ENCODE data around the gene FTO.
A peak's percentile ranks its signal among the peaks of the same experiment; 100 is the strongest.

The FTO gene

GRCh38 chr16:53998024-53998810, 294.3 kb downstream of the FTO start:
- no peak for DNase-seq

DNA sequence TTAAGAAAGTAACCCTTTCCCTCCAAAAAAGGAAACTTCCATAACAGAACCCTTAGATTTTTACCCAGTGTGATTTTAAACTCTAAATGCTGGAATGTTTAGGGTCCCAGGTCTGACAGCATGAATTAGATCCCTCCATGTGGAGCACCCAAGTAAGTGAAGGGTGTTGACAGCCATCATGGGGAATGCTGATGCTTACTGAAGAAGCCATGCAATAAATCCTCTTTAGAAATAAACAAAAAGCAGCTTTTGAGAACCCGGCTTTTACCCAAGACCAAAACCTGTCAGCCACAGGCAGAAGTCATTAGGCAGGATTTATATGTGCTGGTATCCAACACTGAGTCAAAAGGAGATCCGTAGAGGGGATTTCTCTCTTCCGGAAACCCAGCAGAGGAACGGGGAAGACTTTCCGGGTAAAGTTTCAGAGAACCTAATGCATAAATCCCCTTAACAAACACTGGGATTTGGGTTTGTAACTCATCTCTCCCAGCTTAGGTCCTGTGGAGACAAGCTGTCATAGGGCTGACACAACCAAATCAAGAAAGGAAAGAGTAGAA, 295.1 kb downstream of the FTO start:
- DNase-seq: no peak

DNA sequence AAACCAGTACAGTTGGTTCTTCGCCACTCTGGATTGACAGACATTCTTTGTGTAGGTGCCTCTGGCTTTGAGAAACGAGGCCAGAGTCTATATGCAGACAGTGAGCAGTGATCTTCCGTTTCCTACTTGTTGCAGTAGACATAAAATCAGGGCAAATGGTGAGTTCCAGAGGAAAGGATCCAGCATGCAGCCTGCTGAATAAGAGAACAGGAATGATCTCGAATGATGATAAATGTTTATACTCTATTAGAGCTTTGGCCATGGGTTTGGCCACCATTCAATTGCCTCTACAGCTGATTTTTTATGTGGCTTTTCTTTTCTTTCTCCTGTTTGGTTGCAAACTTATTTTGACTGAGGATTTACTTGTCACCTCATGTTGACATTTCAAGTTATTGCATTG, 295.9 kb downstream of the FTO start:
- DNase-seq: no peak

DNA sequence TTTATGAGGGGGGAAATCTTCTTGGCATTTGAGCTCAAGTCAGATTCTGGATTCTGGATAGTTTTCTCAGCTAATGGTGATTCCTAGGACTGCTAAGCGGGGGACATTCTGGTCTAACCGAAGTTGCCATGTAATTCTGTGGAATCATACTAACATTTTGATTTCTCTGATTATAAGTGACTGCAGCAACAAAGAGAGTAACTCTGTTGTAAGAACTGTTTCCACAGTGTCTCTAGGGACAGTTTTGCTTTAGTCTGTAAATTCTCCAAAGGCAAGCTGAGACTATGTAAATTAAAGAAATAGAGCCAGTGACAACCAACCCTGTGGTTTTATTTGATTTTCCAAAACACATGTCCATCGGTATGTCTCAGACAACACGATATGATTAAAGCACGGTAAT, 296.4 kb downstream of the FTO start:
- no peak for DNase-seq

DNA sequence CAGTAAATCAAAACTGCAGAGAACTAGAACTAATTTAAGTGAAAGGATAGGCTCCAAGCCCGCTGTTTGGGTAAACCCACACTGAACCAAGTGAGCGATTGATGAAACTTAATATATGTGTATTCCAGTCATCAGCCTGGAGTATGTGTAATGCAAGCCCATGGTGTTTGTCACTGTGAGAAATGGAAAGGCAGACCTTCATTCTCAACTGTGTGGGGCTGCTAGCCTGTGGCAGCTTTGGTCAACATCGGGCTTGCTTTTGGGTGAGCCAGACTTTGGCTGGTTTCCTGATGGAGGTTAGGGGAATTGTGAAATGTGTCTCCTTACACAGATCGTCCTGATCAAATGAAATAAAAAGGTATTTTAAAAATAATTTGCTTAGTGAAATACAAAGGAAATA, 302.7 kb downstream of the FTO start:
- no peak for DNase-seq

DNA sequence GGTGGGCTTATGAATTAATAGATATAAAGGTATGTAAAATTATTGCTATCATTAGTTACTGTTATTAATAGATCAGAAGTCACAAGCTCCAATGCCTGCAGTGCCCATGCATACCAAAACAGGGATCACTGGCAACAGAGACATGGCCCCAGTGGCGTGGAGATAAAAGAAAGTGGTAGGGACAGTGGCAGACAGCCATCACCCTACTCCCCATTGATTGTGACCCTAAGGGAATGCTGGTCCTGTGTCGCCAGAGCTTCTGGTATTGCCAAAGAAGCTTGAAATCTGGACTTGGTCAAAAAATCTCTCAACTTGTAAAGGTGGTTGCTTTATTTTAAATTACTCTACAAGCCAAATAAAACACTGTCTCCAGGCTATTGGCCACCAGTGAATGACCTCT, 303.5 kb downstream of the FTO start:
- DNase-seq: no peak

- no peak for DNase-seq
Measured at GRCh38 chr16:54009464-54010176, 305.7 kb downstream of the FTO start.

- no peak for DNase-seq
Measured at GRCh38 chr16:54015147-54015546, 311.2 kb downstream of the FTO start.

GRCh38 chr16:54022362-54022761, 318.4 kb downstream of the FTO start:
- DNase-seq: no peak

DNA sequence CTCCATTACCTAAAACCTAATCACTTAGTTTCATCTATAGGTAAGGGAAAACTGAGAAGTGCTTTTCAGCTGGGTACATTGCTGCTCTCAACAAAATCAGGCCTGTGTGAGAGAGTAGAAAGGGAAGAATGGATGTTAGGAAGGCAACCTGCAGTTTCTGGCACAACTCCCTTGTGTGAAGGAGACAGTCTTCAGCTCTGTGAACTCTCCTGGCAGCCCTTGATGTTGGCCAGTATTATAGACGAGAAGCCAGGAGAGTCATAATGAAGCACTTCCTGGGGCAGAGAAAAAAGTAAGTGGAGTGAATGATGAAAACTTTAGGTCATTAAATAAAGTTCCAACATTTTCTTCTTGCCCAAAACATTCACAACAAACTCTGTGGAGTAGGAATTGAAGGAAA, 322.5 kb downstream of the FTO start:
- peak in 2 of 56 donors; percentile 2 to 8 for DNase-seq

DNA sequence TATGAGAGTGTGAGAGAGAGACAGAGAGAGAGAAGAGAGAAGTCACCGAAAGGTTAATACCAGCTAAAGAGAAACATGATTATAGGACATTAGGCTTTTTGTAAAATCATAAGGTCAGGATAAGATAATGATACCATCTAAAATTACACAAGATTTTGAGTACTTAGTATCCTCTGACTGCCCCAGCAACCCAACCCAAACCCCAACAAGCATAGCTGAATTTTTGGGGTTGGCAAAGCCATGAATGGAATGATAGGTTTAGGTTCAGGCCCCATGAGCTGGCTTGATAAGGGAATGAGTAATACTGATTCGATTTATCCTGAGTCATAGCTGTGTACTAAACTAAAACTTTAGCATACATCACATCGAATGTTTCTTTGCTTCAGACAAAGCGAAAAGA, 323.1 kb downstream of the FTO start:
- no peak for DNase-seq

- DNase-seq: no peak
Measured at GRCh38 chr16:54027558-54027957, 323.6 kb downstream of the FTO start.

GRCh38 chr16:54027995-54028394, 324.0 kb downstream of the FTO start:
- no peak for DNase-seq

DNA sequence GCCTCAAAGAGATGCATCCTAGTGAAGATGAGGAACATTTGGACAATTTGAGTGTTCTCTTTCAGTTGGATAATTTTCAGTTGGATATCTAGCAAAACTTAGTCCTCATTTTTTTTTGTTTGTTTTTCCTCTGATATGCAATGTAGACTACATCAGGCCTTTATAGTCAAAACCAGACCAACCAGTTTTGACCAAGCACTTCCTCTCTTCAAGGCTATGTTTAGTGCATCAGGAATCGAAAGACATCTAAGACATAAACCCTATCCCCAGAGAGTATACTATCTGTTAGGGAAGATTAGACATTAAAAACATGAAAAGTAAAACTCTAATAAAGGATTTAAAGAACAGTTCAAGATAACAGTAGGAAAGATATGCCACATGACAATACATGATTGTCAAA, 326.5 kb downstream of the FTO start:
- DNase-seq: no peak

- DNase-seq: no peak
Measured at GRCh38 chr16:54031107-54031760, 327.3 kb downstream of the FTO start.

DNA sequence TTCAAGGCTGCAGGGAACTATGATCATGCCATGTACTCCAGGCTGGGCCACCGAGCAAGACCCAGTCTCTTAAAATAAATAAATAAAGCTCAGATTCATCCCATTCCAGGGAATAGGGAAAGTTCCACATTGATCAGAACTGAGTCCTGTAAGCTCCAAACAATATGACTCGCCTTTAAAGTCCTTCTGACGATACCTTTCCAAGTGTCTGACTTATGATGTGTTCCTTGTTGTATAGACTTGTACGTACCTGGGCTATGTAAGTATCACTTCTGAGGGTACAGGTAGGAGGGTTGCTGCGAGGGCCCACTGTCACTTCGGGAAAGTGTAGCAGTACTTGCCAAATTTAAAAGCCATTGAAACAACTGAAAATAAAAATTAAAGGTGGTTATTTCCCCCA, 329.8 kb downstream of the FTO start:
- no peak for DNase-seq

DNA sequence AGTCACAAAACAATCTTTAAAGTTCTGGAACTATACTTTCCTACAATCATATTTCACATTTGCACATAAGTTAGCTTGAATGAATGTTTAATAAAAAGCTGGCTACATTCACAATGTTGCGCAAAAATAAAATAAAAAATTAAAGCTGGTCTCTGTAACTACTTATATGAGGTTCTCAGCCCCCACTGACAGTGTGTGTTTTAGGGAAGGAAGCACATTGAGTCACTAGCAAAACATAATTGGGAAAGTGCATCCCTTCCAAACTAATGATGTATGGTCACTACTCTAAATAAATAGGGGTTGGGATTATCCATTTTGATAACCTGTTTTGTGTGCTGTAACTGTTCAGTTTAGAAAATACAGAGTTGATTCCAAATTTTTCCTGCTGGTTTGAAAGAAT, 330.7 kb downstream of the FTO start:
- DNase-seq: no peak

GRCh38 chr16:54040480-54040879, 336.5 kb downstream of the FTO start:
- DNase-seq: no peak

DNA sequence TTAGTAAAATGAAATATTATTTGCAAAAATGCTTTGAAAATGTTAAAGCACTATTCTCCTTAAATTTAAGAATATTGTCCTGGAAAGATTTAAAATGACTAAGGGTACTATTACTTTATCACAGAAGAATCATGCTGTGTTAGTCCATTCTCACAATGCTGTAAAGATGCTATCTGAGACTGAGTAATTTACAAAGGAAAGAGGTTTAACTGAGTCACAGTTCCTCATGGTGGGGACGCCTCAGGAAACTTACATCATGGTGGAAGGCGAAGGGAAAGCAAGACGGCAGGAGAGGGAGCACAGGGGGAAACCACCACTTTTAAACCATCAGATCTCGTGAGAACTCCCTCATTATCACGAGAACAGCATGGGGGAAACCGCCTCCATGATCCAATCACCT, 337.0 kb downstream of the FTO start:
- DNase-seq: no peak

DNA sequence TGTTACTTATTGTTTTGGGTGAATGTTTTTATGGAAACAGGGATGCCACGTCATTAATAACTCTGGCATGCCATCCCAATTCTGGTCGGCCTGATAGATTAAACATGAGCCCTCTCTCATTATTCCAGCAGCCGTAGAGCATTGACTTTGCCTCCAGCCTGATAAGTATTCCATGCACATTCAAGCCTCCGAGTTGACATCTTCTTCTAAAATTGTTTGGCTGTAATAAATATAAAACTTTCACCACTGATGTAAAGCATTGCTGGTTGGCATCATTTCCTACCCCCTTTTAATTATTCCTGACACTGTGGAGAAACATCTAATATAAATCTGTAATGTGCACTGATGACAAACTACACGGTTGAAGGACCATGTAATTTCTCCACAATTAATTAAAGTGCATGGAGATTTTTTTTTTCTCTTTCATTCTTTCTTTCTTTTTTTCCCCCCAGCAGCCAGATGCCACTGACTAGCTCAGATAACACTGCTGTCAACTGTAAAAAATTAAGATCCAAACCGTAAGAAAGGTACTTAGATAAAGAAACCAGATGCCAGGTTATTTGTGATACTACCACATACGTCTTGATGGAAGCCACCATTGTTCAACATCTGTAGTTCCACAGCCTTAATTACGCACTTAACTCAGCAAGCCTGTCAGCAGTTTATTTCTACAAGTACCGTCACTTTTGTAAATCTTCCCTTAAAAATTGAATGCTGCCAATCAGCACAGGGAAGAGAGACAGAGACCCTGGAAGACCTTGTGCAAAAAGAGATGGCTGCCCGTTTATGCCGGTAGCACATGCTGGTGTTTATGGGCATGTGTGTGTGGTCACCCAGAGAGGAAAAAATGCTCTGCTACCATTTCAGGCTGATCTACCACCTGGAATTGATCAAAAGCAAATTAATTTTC, 344.9 kb downstream of the FTO start:
- DNase-seq: no peak
